A549 (cell line): ENCODE data around the gene THSD7A. TPM values are rescaled to one million over a fixed set of nuclear protein-coding genes. Genes with fewer than 3 reads are reported as not detected.

ENCODE experiments used
- ATAC-seq, 2 experiments: fragments of 200-7000 bp in 1 of 2; fragments of >200 bp in 1 of 2; cut with Nextera tagmentation in 1 of 2; cut with Tn5 transposase in 1 of 2; 3 replicates each; pipeline versions ENCODE4 v1.8.0 to v1.9.1; 2018 to 2020; ENCODE audit warnings: mild to moderate bottlenecking in 1 of 2, moderate library complexity in 1 of 2
- CTCF ChIA-PET: fragments of 300-600 bp; sonication (Branson Sonifier 250); formaldehyde crosslinking; extraction: SDS; loops from one replicate; lab custom pipeline; 2021; ENCODE audit warnings: antibody characterized with exemption, inconsistent platforms; lab: Yijun Ruan, JAX
- POLR2A ChIA-PET: fragments of 350-600 bp; formaldehyde crosslinking; extraction: SDS; loops from one replicate; lab custom pipeline; 2021; ENCODE audit warnings: antibody characterized with exemption, inconsistent platforms; lab: Yijun Ruan, JAX
- DNase-seq, 2 experiments: peaks; one replicate each; pipeline versions ENCODE4 v3.0.0 to v3.0.0-alpha.2; 2011 to 2016; ENCODE audit warnings: low read depth in 1 of 2, low spot score in 1 of 2
- FAIRE-seq: peaks from 2 replicates; lab custom pipeline; 2011; peaks lifted over from hg19 to GRCh38; lab: Jason Lieb, UNC
- H3K27ac ChIP-seq, 2 experiments: fragments of >200 bp; sonication (Bioruptor Twin); formaldehyde crosslinking; 3 replicates each; pipeline ENCODE4 v1.5.1; 2016 to 2017
- H3K4me1 ChIP-seq: fragments of >200 bp; sonication (Bioruptor Twin); formaldehyde crosslinking; 3 replicates; pipeline ENCODE4 v1.6.1; 2016
- H3K4me2 ChIP-seq: fragments of >200 bp; sonication (Bioruptor Twin); formaldehyde crosslinking; 3 replicates; pipeline ENCODE4 v1.6.1; 2016
- H3K4me3 ChIP-seq: fragments of >200 bp; sonication (Bioruptor Twin); formaldehyde crosslinking; 3 replicates; pipeline ENCODE4 v1.5.1; 2016
- H3K9me3 ChIP-seq: fragments of >200 bp; sonication (Bioruptor Twin); formaldehyde crosslinking; 3 replicates; pipeline ENCODE4 v1.6.1; 2016
- ATOH8 ChIP-seq: fragments of 250-450 bp; sonication (Bioruptor Pico); IDR thresholded peaks from 2 replicates; pipeline ENCODE4 v1.5.0; 2020; ENCODE audit warnings: low read depth, mild to moderate bottlenecking, moderate library complexity
- EHMT2 ChIP-seq: fragments of 200-600 bp; sonication (generic); IDR thresholded peaks from 2 replicates; pipeline ENCODE4 v1.6.1; 2016; ENCODE audit warnings: antibody characterized with exemption, low read depth, mild to moderate bottlenecking, moderate library complexity
- ELK1 ChIP-seq: fragments of 150-350 bp; IDR thresholded peaks from 2 replicates; pipeline ENCODE4 v1.6.1; 2014; ENCODE audit warnings: low read depth, mild to moderate bottlenecking, low read length
- ESRRA ChIP-seq: fragments of 150-350 bp; IDR thresholded peaks from 2 replicates; pipeline ENCODE4 v1.6.1; 2014; ENCODE audit warnings: mild to moderate bottlenecking, low read length, borderline replicate concordance
- FOSB ChIP-seq: fragments of 250-450 bp; sonication (Bioruptor Pico); IDR thresholded peaks from 2 replicates; pipeline ENCODE4 v1.5.0; 2020; ENCODE audit warnings: mild to moderate bottlenecking, moderate library complexity
- GATA3 ChIP-seq: IDR thresholded peaks from 2 replicates; pipeline ENCODE4 v1.6.1; 2012; ENCODE audit warnings: borderline replicate concordance
- HDAC2 ChIP-seq: fragments of 200-600 bp; sonication (generic); IDR thresholded peaks from 2 replicates; pipeline ENCODE4 v1.6.1; 2016
- HES2 ChIP-seq: fragments of >200 bp; sonication (Bioruptor Twin); formaldehyde crosslinking; IDR thresholded peaks from 2 replicates; pipeline ENCODE4 v1.6.1; 2016
- KDM1A ChIP-seq: fragments of 200-600 bp; sonication (generic); IDR thresholded peaks from 2 replicates; pipeline ENCODE4 v1.6.1; 2016; ENCODE audit warnings: low read depth, mild to moderate bottlenecking
- MAX ChIP-seq: IDR thresholded peaks from 2 replicates; pipeline ENCODE4 v1.6.1; 2012
- MAZ ChIP-seq: fragments of 150-350 bp; IDR thresholded peaks from 2 replicates; pipeline ENCODE4 v1.6.1; 2014; ENCODE audit warnings: antibody characterized with exemption, low read depth, low read length, borderline replicate concordance
- PBX3 ChIP-seq: IDR thresholded peaks from 2 replicates; pipeline ENCODE4 v1.6.1; 2012
- POLR2AphosphoS2 ChIP-seq: conservative IDR thresholded peaks from 2 replicates; pipeline ENCODE4 v1.6.1; 2012; ENCODE audit warnings: low read length, improper control_type of control experiment, inconsistent platforms
- RCOR1 ChIP-seq: fragments of 150-350 bp; IDR thresholded peaks from 2 replicates; pipeline ENCODE4 v1.6.1; 2014; ENCODE audit warnings: antibody characterized with exemption, low read length, low read depth
- RFX5 ChIP-seq: fragments of 450-650 bp; IDR thresholded peaks from 2 replicates; pipeline ENCODE4 v1.7.1; 2014; ENCODE audit warnings: antibody characterized with exemption, mild to moderate bottlenecking, moderate library complexity
- TFCP2L1 ChIP-seq: fragments of 250-450 bp; sonication (Bioruptor Pico); IDR thresholded peaks from 2 replicates; pipeline ENCODE4 v1.5.0; 2021; ENCODE audit warnings: mild to moderate bottlenecking
- USF2 ChIP-seq: fragments of 450-650 bp; IDR thresholded peaks from 2 replicates; pipeline ENCODE4 v1.6.1; 2014; ENCODE audit warnings: antibody characterized with exemption
- ZFP36 ChIP-seq: fragments of 450-650 bp; IDR thresholded peaks from 2 replicates; pipeline ENCODE4 v1.6.1; 2014; ENCODE audit warnings: borderline replicate concordance; ENCODE audit not compliant: partially characterized antibody
- ZSCAN20 ChIP-seq: fragments of 250-450 bp; sonication (Bioruptor Pico); IDR thresholded peaks from 2 replicates; pipeline ENCODE4 v1.8.0; 2022; ENCODE audit warnings: mild to moderate bottlenecking, moderate library complexity
- WGBS: methylation state at CpG from one replicate; pipeline ENCODE4 v1.1.6; 2017; ENCODE audit errors: missing lambda C conversion rate; 5-methylcytosine and 5-hydroxymethylcytosine counted together
- polyA plus RNA-seq, 4 experiments: library from polyadenylated mRNA; depleted of rRNA in 3 of 4; stranded (reverse); fragments of >200 nt; fragmentation: RNase III in 1 of 4; extraction: RNeasy Plus Mini Kit Qiagen cat#74134 plus additional on column Dnase treatment in 1 of 4; gene quantifications; 2 replicates in 3 of 4; 3 replicates in 1 of 4; pipeline ENCODE4 v1.2.3, GENCODE V29; 2011 to 2017

The THSD7A gene
- polyA plus RNA-seq, 2 of the 4 experiments (the other 2 are of a cell fraction) = 5.7 to 11.8 TPM

GRCh38 chr7:11810043-11810625 is 21.9 kb downstream of the THSD7A start:
- peak overlapping the region; percentile 69 to 81 for H3K27ac ChIP-seq
- DNase-seq = no peak
- no peak for FAIRE-seq
- ChIA-PET POLR2A (interaction anchor here (0.6 kb wide), 1 partner anchor 400 kb away, joined by 3 read pairs; no protein-coding TSS in a partner anchor), CTCF (interaction anchor here (1.5 kb wide), 2 partner anchors 9 to 21 kb away, joined by 3 to 6 read pairs; no protein-coding TSS in a partner anchor)
- ATAC-seq = peak; percentile 47 to 69; a peak in 5 of 6 replicates
- H3K9me3 ChIP-seq = no peaks in the 10 kb centered on the region
- TF ChIP-seq ZSCAN20 (CRISPR knock-in tag) = no peak
- TF ChIP-seq TFCP2L1 (CRISPR knock-in tag) = no peak
- no peak for TF ChIP-seq MAZ
- 53% methylated on average over 4 of the region's 4 CpGs for WGBS
- H3K4me3 ChIP-seq = no peak overlapping the region
- H3K4me1 ChIP-seq = peaks cover 35% of the 10 kb centered on the region
- H3K4me2 ChIP-seq = peak overlapping the region; percentile 76

GRCh38 chr7:11807000-11807399 is 25.0 kb downstream of the THSD7A start:
- ATAC-seq = no peak
- TF ChIP-seq ZSCAN20 (CRISPR knock-in tag) = no peak
- TF ChIP-seq USF2 = peak; percentile 54; the same call in 1 of the 2 replicates
- peak; percentile 53; the same call in 1 of the 2 replicates for TF ChIP-seq MAX
- POLR2A ChIA-PET = no interaction called here
- no peak for DNase-seq
- CTCF ChIA-PET = interaction anchor here (0.6 kb wide), 1 partner anchor 26 kb away, joined by 3 read pairs; no protein-coding TSS in a partner anchor
- no peak for FAIRE-seq
- no peak overlapping the region for H3K4me3 ChIP-seq
- WGBS = 47% methylated on average over 2 of the region's 2 CpGs
- H3K27ac ChIP-seq = peak overlapping the region; percentile 54 to 69; a peak in 5 of 6 replicates
- H3K4me2 ChIP-seq = peak overlapping the region; percentile 56
- H3K4me1 ChIP-seq = peaks cover 27% of the 10 kb centered on the region; the same call in 2 of the 3 replicates
- H3K9me3 ChIP-seq = no peaks in the 10 kb centered on the region

- FAIRE-seq (no peak), ATAC-seq (peak in 1 of 2 experiments; percentile 18; a peak in 1 of 6 replicates), DNase-seq (no peak)
- peak overlapping the region; percentile 64 to 65 for H3K27ac ChIP-seq
- peaks cover 25% of the 10 kb centered on the region; the same call in 2 of the 3 replicates for H3K4me1 ChIP-seq
- no peaks in the 10 kb centered on the region for H3K9me3 ChIP-seq
- POLR2A ChIA-PET = no interaction called here
- CTCF ChIA-PET = no interaction called here
- WGBS = 62% methylated on average over 4 of the region's 4 CpGs
- H3K4me2 ChIP-seq = peak overlapping the region; percentile 51
- TF ChIP-seq HES2 (no peak), FOSB (no peak), ESRRA (no peak), POLR2AphosphoS2 (no peak), ATOH8 (CRISPR knock-in tag) (no peak), HDAC2 (no peak), MAX (no peak), KDM1A (no peak)
- H3K4me3 ChIP-seq = no peak overlapping the region
Observed at GRCh38 chr7:11804621-11805020, 27.4 kb downstream of the THSD7A start.

GRCh38 chr7:11795231-11795630 is 36.8 kb downstream of the THSD7A start:
- DNase-seq (no peak), ATAC-seq (no peak), FAIRE-seq (no peak)
- CTCF ChIA-PET = no interaction called here
- Histone ChIP-seq H3K27ac (peak overlapping the region; percentile 79 to 84), H3K4me3 (no peak overlapping the region), H3K9me3 (no peaks in the 10 kb centered on the region), H3K4me2 (peak overlapping the region; percentile 56), H3K4me1 (peaks cover 16% of the 10 kb centered on the region; the same call in 1 of the 3 replicates)
- TF ChIP-seq RCOR1 (no peak), EHMT2 (no peak), ZFP36 (no peak), HES2 (no peak), GATA3 (no peak), ELK1 (no peak), PBX3 (no peak), RFX5 (no peak)
- POLR2A ChIA-PET = no interaction called here
- WGBS = 53% methylated on average over 4 of the region's 4 CpGs
